ENCODE measurements around the gene FAM236B.
"Not testable (repeated sequence)": the region's sequence is repeated elsewhere in the genome, so short reads cannot be mapped to it uniquely, and the experiment has no call there.

Gene FAM236B

GRCh38 chrX:72782560-72782959 is at the start of gene FAM236B:
Gene FAM236B, minus strand, starts transcription at chrX:72782660. Its CDS starts 100 bp downstream, at chrX:72782560.
- DNase-seq (ENCODE audit: low read depth): not testable (repeated sequence)

- not testable (repeated sequence) for DNase-seq (ENCODE audit: low read depth)
Measured at GRCh38 chrX:72830701-72831100, 48.2 kb upstream of the FAM236B start.

GRCh38 chrX:72808110-72808509 is 25.6 kb upstream of the FAM236B start, which contains the start of gene FAM236D:
Gene FAM236D, minus strand, starts transcription at chrX:72808210. Its CDS starts 100 bp downstream, at chrX:72808110.
- DNase-seq (ENCODE audit: low read depth): not testable (repeated sequence)

DNA sequence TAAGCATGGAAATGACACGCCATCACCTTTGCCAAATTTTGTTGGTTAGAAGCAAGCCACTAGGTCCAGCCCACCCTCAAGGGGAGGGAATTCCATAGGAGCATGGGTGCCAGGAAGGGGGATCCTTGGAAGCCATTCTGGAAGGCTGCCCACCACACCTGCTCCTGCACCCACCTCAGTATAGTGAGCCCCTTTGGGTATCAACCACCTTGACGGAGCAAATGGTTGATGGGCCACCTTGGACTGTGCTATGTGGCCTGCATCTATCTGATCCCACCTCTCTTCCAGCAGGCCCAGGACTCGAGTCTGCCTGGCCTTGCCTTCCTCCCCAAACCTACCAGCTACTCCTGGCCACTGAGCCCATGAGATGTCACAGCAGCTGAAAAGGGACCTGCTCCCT is 7.9 kb upstream of the FAM236B start:
- DNase-seq (ENCODE audit: low read depth): not testable (repeated sequence)

DNA sequence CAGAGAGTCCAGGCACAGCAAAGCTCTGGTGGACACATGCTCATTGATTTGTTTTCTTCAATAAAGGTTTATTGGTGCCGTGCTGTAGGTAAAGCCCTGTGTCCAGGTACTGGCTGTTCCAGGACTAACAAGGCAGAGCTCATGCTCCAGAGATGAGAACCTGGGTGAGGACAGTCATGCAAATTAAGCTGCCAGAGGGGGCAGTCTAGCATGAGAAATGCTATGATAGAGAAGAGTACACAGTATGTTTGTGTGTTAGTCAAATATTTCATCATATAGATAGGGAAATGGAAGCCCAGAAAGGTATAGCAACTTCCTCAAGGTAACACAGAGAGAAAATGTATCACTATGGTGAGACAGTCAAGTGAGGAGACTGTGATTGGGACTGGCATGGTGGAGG is 5.7 kb upstream of the FAM236B start:
- DNase-seq (ENCODE audit: low read depth): not testable (repeated sequence)

DNA sequence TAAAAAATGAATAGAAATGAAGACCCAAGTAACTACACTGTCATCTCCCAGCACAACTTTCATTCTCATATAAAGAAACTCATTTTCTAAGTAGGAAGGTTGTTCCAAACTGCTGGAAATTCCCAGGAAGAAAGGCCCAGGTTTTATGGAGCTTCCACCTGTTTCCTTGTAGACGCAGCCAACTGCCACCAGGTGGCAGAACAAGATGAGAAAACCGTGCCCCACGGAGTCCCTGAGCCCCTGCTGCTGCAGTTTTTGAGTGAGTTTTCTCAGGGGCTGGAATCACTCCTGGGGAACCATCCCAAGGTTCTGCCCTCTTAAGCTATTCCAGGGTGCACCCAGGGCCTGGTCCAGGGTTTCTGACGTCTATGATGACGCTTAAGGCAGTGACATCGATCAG is 1.5 kb upstream of the FAM236B start:
- not testable (repeated sequence) for DNase-seq (ENCODE audit: low read depth)

GRCh38 chrX:72783365-72783936 is 991 bp upstream of the FAM236B start:
- not testable (repeated sequence) for DNase-seq (ENCODE audit: low read depth)

DNA sequence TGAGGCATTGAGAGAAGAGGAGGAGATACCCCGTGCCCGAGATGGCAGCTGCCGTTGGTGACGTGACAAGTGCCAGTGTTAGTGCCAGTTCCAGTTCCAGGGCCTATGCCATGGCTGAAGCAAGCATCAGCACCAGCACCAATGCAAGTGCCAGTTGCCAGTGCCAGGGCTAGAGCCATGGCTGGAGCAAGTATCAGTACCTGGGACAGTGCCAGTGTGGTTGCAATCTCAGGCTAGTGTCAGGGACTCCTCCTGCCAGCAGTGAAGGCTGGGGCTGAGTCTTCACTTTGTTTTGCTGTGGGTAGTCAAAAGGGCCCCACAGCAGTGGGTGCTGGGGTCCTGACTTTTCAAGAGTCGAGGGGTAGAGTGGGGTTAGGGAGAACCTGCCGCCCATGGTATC is 4.3 kb downstream of the FAM236B start:
- not testable (repeated sequence) for DNase-seq (ENCODE audit: low read depth)

DNA sequence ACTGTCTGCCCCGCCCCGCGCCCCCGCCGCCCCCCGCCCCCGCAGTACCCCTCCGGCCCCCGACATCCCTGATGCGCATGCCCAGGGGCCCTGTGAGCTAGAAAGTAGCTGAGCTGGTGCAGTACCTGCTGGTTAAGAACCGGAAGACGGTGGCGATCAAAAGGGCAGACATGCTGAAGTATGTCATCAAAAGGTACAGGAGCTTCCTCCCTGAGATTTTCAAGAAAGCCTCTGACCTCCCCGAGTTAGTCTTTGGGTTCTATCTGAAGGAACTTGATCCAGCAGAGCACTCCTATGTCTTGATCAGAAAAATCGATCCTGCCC is 5.0 kb downstream of the FAM236B start:
- DNase-seq (ENCODE audit: low read depth): not testable (repeated sequence)

DNA sequence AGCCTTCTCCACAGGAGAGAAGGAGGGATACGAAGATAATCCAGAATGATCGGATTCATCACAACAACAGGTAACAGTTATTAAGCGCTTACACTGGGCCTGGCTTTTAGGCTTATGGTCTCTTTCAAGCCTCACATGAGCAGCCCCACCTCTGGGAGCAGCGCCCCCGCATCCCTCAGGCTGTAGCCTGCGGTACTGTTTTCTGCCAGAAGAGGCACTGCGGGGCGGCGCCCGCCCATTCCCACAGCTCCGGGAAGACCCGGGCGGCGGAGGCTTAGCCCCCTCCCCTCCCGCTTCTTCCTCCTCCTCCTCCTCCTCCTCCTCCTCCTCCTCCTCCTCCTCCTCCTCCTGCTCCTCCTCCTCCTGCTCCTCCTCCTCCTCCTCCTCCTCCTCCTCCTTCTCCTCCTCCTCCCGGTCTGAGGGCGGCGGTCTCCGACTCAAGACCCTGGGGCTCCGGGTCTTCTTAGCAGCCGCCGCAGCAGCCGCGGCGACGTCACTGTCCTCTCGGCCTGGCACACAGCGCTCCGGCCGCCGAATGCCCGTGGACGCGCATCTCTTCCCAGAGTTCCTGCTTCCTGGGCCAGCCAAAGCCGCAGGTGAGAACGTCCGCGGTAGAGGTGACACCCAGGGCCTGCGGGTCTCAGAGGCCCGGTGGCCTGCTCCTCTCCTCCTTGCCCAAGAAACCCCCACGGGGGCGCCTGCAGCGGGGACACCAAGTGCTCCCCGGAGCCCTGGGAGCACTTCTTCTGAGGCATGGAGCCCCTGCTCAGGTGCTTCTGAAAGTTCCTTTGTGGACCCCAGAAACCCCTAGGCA is 5.6 kb downstream of the FAM236B start, which contains the start of gene DMRTC1B:
Gene DMRTC1B, plus strand, starts transcription at position 238 of the 814 bp plus-strand sequence. CDS start 68,246 bp downstream, outside the sequence.
- DNase-seq (ENCODE audit: low read depth): not testable (repeated sequence)

DNA sequence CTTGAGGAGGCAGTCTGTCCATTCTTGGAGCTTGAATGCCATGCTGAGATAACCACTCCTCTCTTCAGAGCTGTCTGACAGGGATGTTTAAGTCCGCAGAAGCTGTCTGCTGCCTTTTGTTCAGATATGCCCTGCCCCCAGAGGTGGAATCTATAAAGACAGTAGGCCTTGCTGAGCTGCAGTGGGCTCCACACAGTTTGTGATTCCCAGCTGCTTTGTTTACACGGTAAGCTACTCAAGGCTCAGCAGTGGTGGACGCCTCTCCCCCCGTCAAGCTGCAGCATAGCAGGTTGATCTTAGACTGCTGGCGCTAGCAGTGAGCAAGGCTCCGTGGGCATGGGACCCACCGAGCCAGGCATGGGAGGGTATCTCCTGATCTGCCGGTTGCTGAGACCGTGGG is 22.0 kb downstream of the FAM236B start:
- DNase-seq (ENCODE audit: low read depth): not testable (repeated sequence)

- DNase-seq (ENCODE audit: low read depth): not testable (repeated sequence)
Measured at GRCh38 chrX:72748545-72748944, 33.9 kb downstream of the FAM236B start.

- not testable (repeated sequence) for DNase-seq (ENCODE audit: low read depth)
Measured at GRCh38 chrX:72745546-72745945, 36.9 kb downstream of the FAM236B start.

DNA sequence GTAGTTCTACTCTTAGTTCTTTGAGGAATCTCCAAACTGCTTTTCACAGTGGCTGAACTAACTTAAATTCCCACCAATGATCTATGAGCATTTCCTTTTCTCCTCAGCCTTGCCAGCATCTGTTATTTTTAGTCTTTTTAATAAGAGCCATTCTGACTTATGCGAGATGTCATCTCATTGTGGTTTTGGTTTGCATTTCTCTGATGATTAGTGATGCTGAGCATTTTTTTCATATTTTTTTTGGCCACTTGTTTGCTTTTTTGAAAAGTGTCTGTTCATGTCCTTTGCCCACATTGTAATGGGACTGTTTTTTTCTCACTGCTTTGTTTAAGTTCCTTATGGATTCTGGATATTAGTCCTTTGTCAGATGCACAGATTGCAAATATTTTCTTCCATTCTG is 46.9 kb downstream of the FAM236B start:
- no peak for DNase-seq (ENCODE audit: low read depth)

DNA sequence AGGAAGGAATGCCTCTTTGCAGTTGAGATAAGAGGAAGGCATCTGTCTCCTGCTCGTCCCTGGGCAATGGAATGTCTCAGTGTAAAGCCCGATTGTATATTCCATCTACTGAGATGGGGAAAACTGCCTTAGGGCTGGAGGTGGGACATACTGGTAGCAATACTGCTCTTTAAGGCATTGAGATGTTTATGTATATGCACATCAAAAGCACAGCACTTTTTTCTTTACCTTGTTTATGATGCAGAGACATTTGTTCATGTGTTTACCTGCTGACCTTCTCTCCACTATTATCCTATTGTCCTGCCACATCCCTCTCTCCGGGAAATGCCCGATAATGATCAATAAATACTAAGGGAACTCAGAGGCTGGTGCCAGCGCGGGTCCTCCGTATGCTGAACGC is 48.8 kb downstream of the FAM236B start:
- not testable (repeated sequence) for DNase-seq (ENCODE audit: low read depth)
